HG02623 (cell line): Measurements from ENCODE around the gene ATP13A2.

Experiments used
- ATAC-seq: cut with Tn5 transposase; IDR thresholded peaks from one replicate; pipeline ENCODE4 v1.9.1; 2021; ENCODE audit warnings: moderate library complexity; ENCODE audit not compliant: unreplicated experiment

ATP13A2 gene

GRCh38 chr1:17011439-17012307 is at the start of gene ATP13A2:
TSS of gene ATP13A2 (minus strand) at chr1:17011928. CDS start at chr1:17011738, 190 bp downstream.
- peak; percentile 79 for ATAC-seq

GRCh38 chr1:17061486-17061885 is 49.8 kb upstream of the ATP13A2 start:
- ATAC-seq: no peak

GRCh38 chr1:17060306-17060749 is 48.6 kb upstream of the ATP13A2 start:
- ATAC-seq: no peak

- ATAC-seq: no peak
Measured at GRCh38 chr1:17059391-17060305, 47.9 kb upstream of the ATP13A2 start.

GRCh38 chr1:17056551-17056950 is 44.8 kb upstream of the ATP13A2 start:
- ATAC-seq: no peak

- no peak for ATAC-seq
Measured at GRCh38 chr1:17055801-17056200, 44.1 kb upstream of the ATP13A2 start.

- ATAC-seq: peak; percentile 96
Measured at GRCh38 chr1:17053685-17054410, 42.1 kb upstream of the ATP13A2 start, which contains the start of gene SDHB. TSS of gene SDHB (minus strand) at chr1:17054032. CDS start at chr1:17054019, 13 bp downstream.

- no peak for ATAC-seq
Measured at GRCh38 chr1:17053086-17053684, 41.5 kb upstream of the ATP13A2 start.

- ATAC-seq: no peak
Measured at GRCh38 chr1:17052641-17053040, 40.9 kb upstream of the ATP13A2 start.

- ATAC-seq: no peak
Measured at GRCh38 chr1:17052038-17052437, 40.3 kb upstream of the ATP13A2 start.

- ATAC-seq: no peak
Measured at GRCh38 chr1:17047924-17048323, 36.2 kb upstream of the ATP13A2 start.

GRCh38 chr1:17046334-17046657 is 34.6 kb upstream of the ATP13A2 start:
- ATAC-seq: no peak

- ATAC-seq: no peak
Measured at GRCh38 chr1:17045634-17046333, 34.1 kb upstream of the ATP13A2 start.

GRCh38 chr1:17045150-17045549 is 33.4 kb upstream of the ATP13A2 start:
- ATAC-seq: no peak

- ATAC-seq: no peak
Measured at GRCh38 chr1:17043676-17044075, 31.9 kb upstream of the ATP13A2 start.

- ATAC-seq: no peak
Measured at GRCh38 chr1:17040135-17040534, 28.4 kb upstream of the ATP13A2 start.

- ATAC-seq: no peak
Measured at GRCh38 chr1:17039522-17039921, 27.8 kb upstream of the ATP13A2 start.

- ATAC-seq: no peak
Measured at GRCh38 chr1:17033481-17033880, 21.8 kb upstream of the ATP13A2 start.

- ATAC-seq: no peak
Measured at GRCh38 chr1:17032741-17033140, 21.0 kb upstream of the ATP13A2 start.

- ATAC-seq: no peak
Measured at GRCh38 chr1:17031436-17031835, 19.7 kb upstream of the ATP13A2 start.
